Hematopoietic multipotent progenitor cell treated with erythropoietin and hydrocortisone succinate and interleukin-3 and kit ligand, for 8 days (in vitro differentiated cells): ENCODE results near the gene CHPF2.

Experiments used
- DNase-seq: peaks from one replicate; pipeline ENCODE4 v3.0.0-alpha.2; 2015

CHPF2 gene

GRCh38 chr7:151247611-151248345 is 15.5 kb downstream of the CHPF2 start:
- DNase-seq, result no peak

GRCh38 chr7:151248346-151249033 is 16.2 kb downstream of the CHPF2 start, which contains the start of gene SMARCD3:
Gene SMARCD3 (minus strand): TSS chr7:151248694. CDS start chr7:151248562, 132 bp downstream.
- DNase-seq, result no peak

- peak; percentile 40 for DNase-seq
These were observed 16.9 kb downstream of the CHPF2 start for GRCh38 chr7:151249034-151249731.

- DNase-seq, result peak; percentile 24
These were observed 17.4 kb downstream of the CHPF2 start for GRCh38 chr7:151249732-151250072.

- no peak for DNase-seq
These were observed 18.2 kb downstream of the CHPF2 start for GRCh38 chr7:151250181-151251132.

- DNase-seq, result no peak
These were observed 19.0 kb downstream of the CHPF2 start for GRCh38 chr7:151251328-151251688.

GRCh38 chr7:151251689-151252560 is 19.6 kb downstream of the CHPF2 start:
- no peak for DNase-seq

- DNase-seq, result no peak
These were observed 20.2 kb downstream of the CHPF2 start for GRCh38 chr7:151252561-151252835.

- DNase-seq, result no peak
These were observed 20.9 kb downstream of the CHPF2 start for GRCh38 chr7:151252961-151253711.

GRCh38 chr7:151254316-151254715 is 22.0 kb downstream of the CHPF2 start:
- no peak for DNase-seq

GRCh38 chr7:151254851-151255250 is 22.6 kb downstream of the CHPF2 start:
- no peak for DNase-seq

GRCh38 chr7:151255390-151255789 is 23.1 kb downstream of the CHPF2 start:
- DNase-seq, result no peak

- DNase-seq, result no peak
These were observed 24.2 kb downstream of the CHPF2 start for GRCh38 chr7:151256410-151257045.

- DNase-seq, result no peak
These were observed 25.7 kb downstream of the CHPF2 start for GRCh38 chr7:151257990-151258389.

GRCh38 chr7:151260471-151260870 is 28.2 kb downstream of the CHPF2 start:
- no peak for DNase-seq

- no peak for DNase-seq
These were observed 28.6 kb downstream of the CHPF2 start for GRCh38 chr7:151260883-151261282.

GRCh38 chr7:151261529-151261928 is 29.2 kb downstream of the CHPF2 start:
- no peak for DNase-seq

- DNase-seq, result no peak
These were observed 32.3 kb downstream of the CHPF2 start for GRCh38 chr7:151264615-151265014.

- DNase-seq, result no peak
These were observed 33.2 kb downstream of the CHPF2 start for GRCh38 chr7:151265351-151265931.

GRCh38 chr7:151269511-151269910 is 37.2 kb downstream of the CHPF2 start:
- DNase-seq, result no peak
